ENCODE results near the gene CDK6.
"Not testable (repeated sequence)": the region's sequence is repeated elsewhere in the genome, so short reads cannot be mapped to it uniquely, and the experiment has no call there.

CDK6 gene

GRCh38 chr7:92622030-92622429 lies 214.3 kb downstream of the CDK6 start:
- no peak for DNase-seq (ENCODE audit: low read depth)

GRCh38 chr7:92621561-92622023 lies 214.8 kb downstream of the CDK6 start:
- no peak for DNase-seq (ENCODE audit: low read depth)

- peak; percentile 92 for DNase-seq (ENCODE audit: low read depth)
These were observed 215.3 kb downstream of the CDK6 start for GRCh38 chr7:92621026-92621540.

- DNase-seq (ENCODE audit: low read depth): no peak
These were observed 220.5 kb downstream of the CDK6 start for GRCh38 chr7:92615861-92616260.

GRCh38 chr7:92614660-92615174 lies 221.7 kb downstream of the CDK6 start:
- peak; percentile 37 for DNase-seq (ENCODE audit: low read depth)

GRCh38 chr7:92613720-92614119 lies 222.7 kb downstream of the CDK6 start:
- no peak for DNase-seq (ENCODE audit: low read depth)

GRCh38 chr7:92613214-92613613 lies 223.2 kb downstream of the CDK6 start:
- no peak for DNase-seq (ENCODE audit: low read depth)

- peak; percentile 64 for DNase-seq (ENCODE audit: low read depth)
These were observed 223.9 kb downstream of the CDK6 start for GRCh38 chr7:92612501-92612900.

- no peak for DNase-seq (ENCODE audit: low read depth)
These were observed 224.6 kb downstream of the CDK6 start for GRCh38 chr7:92611735-92612134.

- DNase-seq (ENCODE audit: low read depth): peak; percentile 26
These were observed 226.4 kb downstream of the CDK6 start for GRCh38 chr7:92609921-92610518.

- no peak for DNase-seq (ENCODE audit: low read depth)
These were observed 227.7 kb downstream of the CDK6 start for GRCh38 chr7:92608380-92609322.

- no peak for DNase-seq (ENCODE audit: low read depth)
These were observed 229.4 kb downstream of the CDK6 start for GRCh38 chr7:92606985-92607384.

GRCh38 chr7:92604517-92604916 lies 231.9 kb downstream of the CDK6 start:
- not testable (repeated sequence) for DNase-seq (ENCODE audit: low read depth)

- no peak for DNase-seq (ENCODE audit: low read depth)
These were observed 233.3 kb downstream of the CDK6 start for GRCh38 chr7:92603089-92603445.

GRCh38 chr7:92602352-92603088 lies 233.9 kb downstream of the CDK6 start:
- DNase-seq (ENCODE audit: low read depth): no peak

- DNase-seq (ENCODE audit: low read depth): no peak
These were observed 237.9 kb downstream of the CDK6 start for GRCh38 chr7:92598310-92598981.

GRCh38 chr7:92595281-92595680 lies 241.1 kb downstream of the CDK6 start:
- DNase-seq (ENCODE audit: low read depth): peak; percentile 36

- no peak for DNase-seq (ENCODE audit: low read depth)
These were observed 241.6 kb downstream of the CDK6 start for GRCh38 chr7:92594746-92595145.

GRCh38 chr7:92590711-92591310 lies 245.6 kb downstream of the CDK6 start:
- DNase-seq (ENCODE audit: low read depth): no peak

- no peak for DNase-seq (ENCODE audit: low read depth)
These were observed 247.3 kb downstream of the CDK6 start for GRCh38 chr7:92589056-92589455.

- DNase-seq (ENCODE audit: low read depth): peak; percentile 24
These were observed 247.8 kb downstream of the CDK6 start for GRCh38 chr7:92588561-92588960.
